ENCODE data around the gene CRISP1. TPM values are rescaled to one million over a fixed set of nuclear protein-coding genes. Genes with fewer than 3 reads are reported as not detected.

CRISP1 gene
- polyA plus RNA-seq, 1 of the 3 experiments (the other 2 are of a cell fraction) = not detected

DNA sequence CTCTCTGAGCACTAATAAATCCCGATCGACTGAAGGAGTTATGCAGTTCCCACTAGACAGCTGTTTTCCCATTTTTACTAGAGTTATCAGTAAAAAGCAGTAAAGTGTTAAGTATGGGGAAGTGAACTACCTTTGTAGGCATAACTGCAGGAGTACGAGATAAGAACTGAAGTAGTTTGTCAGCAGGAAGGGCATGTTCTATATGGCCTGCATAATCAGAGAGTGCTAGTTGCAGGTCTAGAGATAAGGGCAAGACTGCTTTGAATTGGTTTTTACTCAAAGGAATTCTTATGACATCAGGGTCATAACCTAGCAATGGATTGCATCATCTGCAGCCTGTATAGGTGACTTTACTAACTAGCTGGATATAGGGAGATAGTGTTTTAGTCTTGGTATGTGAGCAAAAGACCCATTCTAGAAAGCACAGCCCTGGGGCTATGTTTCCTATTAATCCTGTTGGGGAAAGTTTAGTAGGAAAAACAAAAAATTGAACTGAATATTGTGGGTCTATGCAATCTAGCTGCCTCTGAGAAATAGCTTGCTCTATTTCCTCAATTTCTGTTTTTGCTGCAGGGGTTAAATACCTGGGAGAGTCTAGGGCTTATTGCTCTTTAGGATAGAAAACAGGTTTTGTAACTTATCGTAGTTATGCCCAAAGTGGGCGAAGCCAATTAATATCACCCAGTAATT is 22.6 kb upstream of the CRISP1 start:
- no peaks in the 10 kb centered on the region for H3K4me1 ChIP-seq (ENCODE audit: control insufficient read depth in 1 of 2, insufficient read depth in 2 of 2, low read depth in 1 of 2, low read length in 1 of 2)
- ChIA-PET CTCF (no interaction called here), POLR2A (no interaction called here)
- H3F3A ChIP-seq (replicated peaks; ENCODE audit: insufficient read depth) = no peaks in the 10 kb centered on the region
- no peak for TF ChIP-seq SMC3 (IDR thresholded peaks at IDR 0.05; ENCODE audit: low read depth, low read length)
- no peak for TF ChIP-seq NRF1 (IDR thresholded peaks at IDR 0.05; ENCODE audit: low read depth, low read length)
- TF ChIP-seq FOXJ3 (CRISPR knock-in tag; IDR thresholded peaks at IDR 0.05) = no peak
- no peak for TF ChIP-seq GATA2 (CRISPR knock-in tag; IDR thresholded peaks at IDR 0.05)
- no peak for TF ChIP-seq TAF1 (IDR thresholded peaks at IDR 0.05; ENCODE audit: borderline replicate concordance, low read depth, low read length)
- TF ChIP-seq, protein P1, sequence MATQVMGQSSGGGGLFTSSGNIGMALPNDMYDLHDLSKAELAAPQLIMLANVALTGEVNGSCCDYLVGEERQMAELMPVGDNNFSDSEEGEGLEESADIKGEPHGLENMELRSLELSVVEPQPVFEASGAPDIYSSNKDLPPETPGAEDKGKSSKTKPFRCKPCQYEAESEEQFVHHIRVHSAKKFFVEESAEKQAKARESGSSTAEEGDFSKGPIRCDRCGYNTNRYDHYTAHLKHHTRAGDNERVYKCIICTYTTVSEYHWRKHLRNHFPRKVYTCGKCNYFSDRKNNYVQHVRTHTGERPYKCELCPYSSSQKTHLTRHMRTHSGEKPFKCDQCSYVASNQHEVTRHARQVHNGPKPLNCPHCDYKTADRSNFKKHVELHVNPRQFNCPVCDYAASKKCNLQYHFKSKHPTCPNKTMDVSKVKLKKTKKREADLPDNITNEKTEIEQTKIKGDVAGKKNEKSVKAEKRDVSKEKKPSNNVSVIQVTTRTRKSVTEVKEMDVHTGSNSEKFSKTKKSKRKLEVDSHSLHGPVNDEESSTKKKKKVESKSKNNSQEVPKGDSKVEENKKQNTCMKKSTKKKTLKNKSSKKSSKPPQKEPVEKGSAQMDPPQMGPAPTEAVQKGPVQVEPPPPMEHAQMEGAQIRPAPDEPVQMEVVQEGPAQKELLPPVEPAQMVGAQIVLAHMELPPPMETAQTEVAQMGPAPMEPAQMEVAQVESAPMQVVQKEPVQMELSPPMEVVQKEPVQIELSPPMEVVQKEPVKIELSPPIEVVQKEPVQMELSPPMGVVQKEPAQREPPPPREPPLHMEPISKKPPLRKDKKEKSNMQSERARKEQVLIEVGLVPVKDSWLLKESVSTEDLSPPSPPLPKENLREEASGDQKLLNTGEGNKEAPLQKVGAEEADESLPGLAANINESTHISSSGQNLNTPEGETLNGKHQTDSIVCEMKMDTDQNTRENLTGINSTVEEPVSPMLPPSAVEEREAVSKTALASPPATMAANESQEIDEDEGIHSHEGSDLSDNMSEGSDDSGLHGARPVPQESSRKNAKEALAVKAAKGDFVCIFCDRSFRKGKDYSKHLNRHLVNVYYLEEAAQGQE (IDR thresholded peaks at IDR 0.05; ENCODE audit: low read depth, low read length) = no peak
- no peak for TF ChIP-seq ELF1 (IDR thresholded peaks at IDR 0.05)
- no peak for TF ChIP-seq RFX5 (IDR thresholded peaks at IDR 0.05; ENCODE audit: low read length)
- H3K36me3 ChIP-seq (replicated peaks in 1 of 2; ENCODE audit: control insufficient read depth in 1 of 2, insufficient read depth in 2 of 2, low read length in 1 of 2) = no peaks in the 10 kb centered on the region
- no peak overlapping the region for H2AFZ ChIP-seq (ENCODE audit: low read depth)
- WGBS (ENCODE audit: low lambda C conversion rate) = 3% methylated on average over 5 of the region's 5 CpGs
- H3K9me3 ChIP-seq = no peaks in the 10 kb centered on the region
- no peak overlapping the region for H3K4me3 ChIP-seq (ENCODE audit: low read depth in 2 of 2, low read length in 1 of 2)
- no peaks in the 10 kb centered on the region for H4K20me1 ChIP-seq (ENCODE audit: insufficient read depth)
- no peaks in the 10 kb centered on the region for H3K9me2 ChIP-seq
- no peaks in the 10 kb centered on the region for H3K27me3 ChIP-seq (ENCODE audit: insufficient read depth)
- H3K79me2 ChIP-seq (ENCODE audit: insufficient read depth) = no peaks in the 10 kb centered on the region
- no peak overlapping the region for H3K4me2 ChIP-seq
- H3K9ac ChIP-seq = no peak overlapping the region
- DNase-seq = no peak
- H3K27ac ChIP-seq (ENCODE audit: low read depth in 2 of 2, low read length in 1 of 2) = no peak overlapping the region

GRCh38 chr6:49868951-49869529 is 2.7 kb upstream of the CRISP1 start:
- no peaks in the 10 kb centered on the region for H3K79me2 ChIP-seq (ENCODE audit: insufficient read depth)
- H3K4me3 ChIP-seq (ENCODE audit: low read depth in 2 of 2, low read length in 1 of 2) = no peak overlapping the region
- CTCF ChIA-PET = no interaction called here
- H2AFZ ChIP-seq (ENCODE audit: low read depth) = no peak overlapping the region
- no peak for TF ChIP-seq RFX5 (IDR thresholded peaks at IDR 0.05; ENCODE audit: low read length)
- no peak for TF ChIP-seq NFIC (IDR thresholded peaks at IDR 0.05; ENCODE audit: borderline replicate concordance)
- TF ChIP-seq, protein P2, sequence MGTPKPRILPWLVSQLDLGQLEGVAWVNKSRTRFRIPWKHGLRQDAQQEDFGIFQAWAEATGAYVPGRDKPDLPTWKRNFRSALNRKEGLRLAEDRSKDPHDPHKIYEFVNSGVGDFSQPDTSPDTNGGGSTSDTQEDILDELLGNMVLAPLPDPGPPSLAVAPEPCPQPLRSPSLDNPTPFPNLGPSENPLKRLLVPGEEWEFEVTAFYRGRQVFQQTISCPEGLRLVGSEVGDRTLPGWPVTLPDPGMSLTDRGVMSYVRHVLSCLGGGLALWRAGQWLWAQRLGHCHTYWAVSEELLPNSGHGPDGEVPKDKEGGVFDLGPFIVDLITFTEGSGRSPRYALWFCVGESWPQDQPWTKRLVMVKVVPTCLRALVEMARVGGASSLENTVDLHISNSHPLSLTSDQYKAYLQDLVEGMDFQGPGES (IDR thresholded peaks at IDR 0.05; ENCODE audit: low read depth, low read length) = no peak
- TF ChIP-seq ELF1 (IDR thresholded peaks at IDR 0.05) = no peak
- no peak for TF ChIP-seq ZBTB33 (IDR thresholded peaks at IDR 0.05; ENCODE audit: borderline replicate concordance, low read depth)
- no peak for TF ChIP-seq MEF2A (IDR thresholded peaks at IDR 0.05; ENCODE audit: borderline replicate concordance, low read depth)
- TF ChIP-seq, protein P3, sequence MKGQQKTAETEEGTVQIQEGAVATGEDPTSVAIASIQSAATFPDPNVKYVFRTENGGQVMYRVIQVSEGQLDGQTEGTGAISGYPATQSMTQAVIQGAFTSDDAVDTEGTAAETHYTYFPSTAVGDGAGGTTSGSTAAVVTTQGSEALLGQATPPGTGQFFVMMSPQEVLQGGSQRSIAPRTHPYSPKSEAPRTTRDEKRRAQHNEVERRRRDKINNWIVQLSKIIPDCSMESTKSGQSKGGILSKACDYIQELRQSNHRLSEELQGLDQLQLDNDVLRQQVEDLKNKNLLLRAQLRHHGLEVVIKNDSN (IDR thresholded peaks at IDR 0.05; ENCODE audit: borderline replicate concordance, low read depth) = no peak
- no peak for DNase-seq
- H3K4me1 ChIP-seq (ENCODE audit: control insufficient read depth in 1 of 2, insufficient read depth in 2 of 2, low read depth in 1 of 2, low read length in 1 of 2) = no peaks in the 10 kb centered on the region
- H3K4me2 ChIP-seq = no peak overlapping the region
- H3K9ac ChIP-seq = no peak overlapping the region
- WGBS (ENCODE audit: low lambda C conversion rate) = 0% methylated on average over 2 of the region's 2 CpGs
- H3K9me2 ChIP-seq = no peaks in the 10 kb centered on the region
- H3K9me3 ChIP-seq = no peaks in the 10 kb centered on the region
- H3F3A ChIP-seq (replicated peaks; ENCODE audit: insufficient read depth) = no peaks in the 10 kb centered on the region
- H3K27ac ChIP-seq (ENCODE audit: low read depth in 2 of 2, low read length in 1 of 2) = no peak overlapping the region
- POLR2A ChIA-PET = no interaction called here
- H3K27me3 ChIP-seq (ENCODE audit: insufficient read depth) = no peaks in the 10 kb centered on the region
- no peaks in the 10 kb centered on the region for H3K36me3 ChIP-seq (replicated peaks in 1 of 2; ENCODE audit: control insufficient read depth in 1 of 2, insufficient read depth in 2 of 2, low read length in 1 of 2)
- H4K20me1 ChIP-seq (ENCODE audit: insufficient read depth) = no peaks in the 10 kb centered on the region
